ENCODE results near the gene GM2A.
A peak's percentile ranks its signal among the peaks of the same experiment; 100 is the strongest.

Gene GM2A

GRCh38 chr5:151252762-151253604, at the start of gene GM2A:
Gene GM2A (plus strand): TSS chr5:151253185. CDS start chr5:151253217, 32 bp downstream.
- peak; percentile 99 for DNase-seq

GRCh38 chr5:151204051-151204450, 48.9 kb upstream of the GM2A start:
- DNase-seq = no peak

GRCh38 chr5:151205411-151205810, 47.6 kb upstream of the GM2A start:
- DNase-seq = no peak

- no peak for DNase-seq
Observed at GRCh38 chr5:151208481-151208914, 44.5 kb upstream of the GM2A start.

- no peak for DNase-seq
Observed at GRCh38 chr5:151212406-151212798, 40.6 kb upstream of the GM2A start.

GRCh38 chr5:151213803-151214613, 39.0 kb upstream of the GM2A start:
- DNase-seq = peak; percentile 75

- no peak for DNase-seq
Observed at GRCh38 chr5:151214614-151215545, 38.1 kb upstream of the GM2A start.

- DNase-seq = no peak
Observed at GRCh38 chr5:151215546-151215880, 37.5 kb upstream of the GM2A start.

GRCh38 chr5:151216781-151217180, 36.2 kb upstream of the GM2A start:
- no peak for DNase-seq

- no peak for DNase-seq
Observed at GRCh38 chr5:151218177-151218576, 34.8 kb upstream of the GM2A start.

GRCh38 chr5:151219138-151219537, 33.8 kb upstream of the GM2A start:
- DNase-seq = no peak

GRCh38 chr5:151219789-151220188, 33.2 kb upstream of the GM2A start:
- DNase-seq = no peak

GRCh38 chr5:151221574-151221973, 31.4 kb upstream of the GM2A start:
- DNase-seq = no peak

- DNase-seq = no peak
Observed at GRCh38 chr5:151222054-151222789, 30.8 kb upstream of the GM2A start.

- no peak for DNase-seq
Observed at GRCh38 chr5:151222790-151223446, 30.1 kb upstream of the GM2A start.

GRCh38 chr5:151223447-151224264, 29.3 kb upstream of the GM2A start, which contains the start of gene CCDC69:
Gene CCDC69 (minus strand): TSS chr5:151224092. CDS start chr5:151223970, 122 bp downstream.
- peak; percentile 79 for DNase-seq

GRCh38 chr5:151224372-151224771, 28.6 kb upstream of the GM2A start:
- no peak for DNase-seq

- no peak for DNase-seq
Observed at GRCh38 chr5:151225071-151225470, 27.9 kb upstream of the GM2A start.

- no peak for DNase-seq
Observed at GRCh38 chr5:151225475-151225874, 27.5 kb upstream of the GM2A start.

GRCh38 chr5:151227918-151228447, 25.0 kb upstream of the GM2A start:
- no peak for DNase-seq
